ENCODE results near the gene MTHFD1.
"Not testable (repeated sequence)": the region's sequence is repeated elsewhere in the genome, so short reads cannot be mapped to it uniquely, and the experiment has no call there.

Gene MTHFD1

DNA sequence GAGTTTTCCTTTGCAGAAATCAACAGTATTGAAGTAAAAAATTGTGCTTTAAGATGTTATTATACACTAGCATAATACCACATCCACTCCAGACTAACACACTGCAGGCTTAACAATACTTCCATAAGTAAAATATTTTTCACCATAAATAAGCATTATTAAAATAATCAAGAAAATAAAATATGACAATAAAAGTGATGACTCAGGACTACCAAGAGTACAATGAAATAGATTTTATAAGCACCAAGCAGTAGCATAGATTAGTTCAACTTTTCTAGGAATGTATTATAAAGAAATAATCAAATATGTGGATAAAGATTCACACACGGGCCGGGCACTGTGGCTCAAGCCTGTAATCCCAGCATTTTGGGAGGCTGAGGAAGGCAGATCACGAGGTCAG is 40.4 kb upstream of the MTHFD1 start:
- H3K27me3 ChIP-seq (ENCODE audit: insufficient read depth, poor library complexity, severe bottlenecking), result no peaks in the 10 kb centered on the region
- no peak overlapping the region for H3K4me3 ChIP-seq (replicated peaks; ENCODE audit: insufficient read depth, low read length)
- no peak overlapping the region for H3K27ac ChIP-seq (replicated peaks)
- DNase-seq (ENCODE audit: low read depth in 1 of 2, low spot score in 1 of 2), result no peak
- TF ChIP-seq, protein P1, sequence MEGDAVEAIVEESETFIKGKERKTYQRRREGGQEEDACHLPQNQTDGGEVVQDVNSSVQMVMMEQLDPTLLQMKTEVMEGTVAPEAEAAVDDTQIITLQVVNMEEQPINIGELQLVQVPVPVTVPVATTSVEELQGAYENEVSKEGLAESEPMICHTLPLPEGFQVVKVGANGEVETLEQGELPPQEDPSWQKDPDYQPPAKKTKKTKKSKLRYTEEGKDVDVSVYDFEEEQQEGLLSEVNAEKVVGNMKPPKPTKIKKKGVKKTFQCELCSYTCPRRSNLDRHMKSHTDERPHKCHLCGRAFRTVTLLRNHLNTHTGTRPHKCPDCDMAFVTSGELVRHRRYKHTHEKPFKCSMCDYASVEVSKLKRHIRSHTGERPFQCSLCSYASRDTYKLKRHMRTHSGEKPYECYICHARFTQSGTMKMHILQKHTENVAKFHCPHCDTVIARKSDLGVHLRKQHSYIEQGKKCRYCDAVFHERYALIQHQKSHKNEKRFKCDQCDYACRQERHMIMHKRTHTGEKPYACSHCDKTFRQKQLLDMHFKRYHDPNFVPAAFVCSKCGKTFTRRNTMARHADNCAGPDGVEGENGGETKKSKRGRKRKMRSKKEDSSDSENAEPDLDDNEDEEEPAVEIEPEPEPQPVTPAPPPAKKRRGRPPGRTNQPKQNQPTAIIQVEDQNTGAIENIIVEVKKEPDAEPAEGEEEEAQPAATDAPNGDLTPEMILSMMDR (IDR thresholded peaks at IDR 0.05; ENCODE audit: insufficient read depth, low read length), result no peak
- TF ChIP-seq POLR2AphosphoS5 (IDR thresholded peaks at IDR 0.05; ENCODE audit: low read depth), result no peak
- TF ChIP-seq, protein P2, sequence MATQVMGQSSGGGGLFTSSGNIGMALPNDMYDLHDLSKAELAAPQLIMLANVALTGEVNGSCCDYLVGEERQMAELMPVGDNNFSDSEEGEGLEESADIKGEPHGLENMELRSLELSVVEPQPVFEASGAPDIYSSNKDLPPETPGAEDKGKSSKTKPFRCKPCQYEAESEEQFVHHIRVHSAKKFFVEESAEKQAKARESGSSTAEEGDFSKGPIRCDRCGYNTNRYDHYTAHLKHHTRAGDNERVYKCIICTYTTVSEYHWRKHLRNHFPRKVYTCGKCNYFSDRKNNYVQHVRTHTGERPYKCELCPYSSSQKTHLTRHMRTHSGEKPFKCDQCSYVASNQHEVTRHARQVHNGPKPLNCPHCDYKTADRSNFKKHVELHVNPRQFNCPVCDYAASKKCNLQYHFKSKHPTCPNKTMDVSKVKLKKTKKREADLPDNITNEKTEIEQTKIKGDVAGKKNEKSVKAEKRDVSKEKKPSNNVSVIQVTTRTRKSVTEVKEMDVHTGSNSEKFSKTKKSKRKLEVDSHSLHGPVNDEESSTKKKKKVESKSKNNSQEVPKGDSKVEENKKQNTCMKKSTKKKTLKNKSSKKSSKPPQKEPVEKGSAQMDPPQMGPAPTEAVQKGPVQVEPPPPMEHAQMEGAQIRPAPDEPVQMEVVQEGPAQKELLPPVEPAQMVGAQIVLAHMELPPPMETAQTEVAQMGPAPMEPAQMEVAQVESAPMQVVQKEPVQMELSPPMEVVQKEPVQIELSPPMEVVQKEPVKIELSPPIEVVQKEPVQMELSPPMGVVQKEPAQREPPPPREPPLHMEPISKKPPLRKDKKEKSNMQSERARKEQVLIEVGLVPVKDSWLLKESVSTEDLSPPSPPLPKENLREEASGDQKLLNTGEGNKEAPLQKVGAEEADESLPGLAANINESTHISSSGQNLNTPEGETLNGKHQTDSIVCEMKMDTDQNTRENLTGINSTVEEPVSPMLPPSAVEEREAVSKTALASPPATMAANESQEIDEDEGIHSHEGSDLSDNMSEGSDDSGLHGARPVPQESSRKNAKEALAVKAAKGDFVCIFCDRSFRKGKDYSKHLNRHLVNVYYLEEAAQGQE (IDR thresholded peaks at IDR 0.05; ENCODE audit: insufficient replicate concordance, low read depth), result no peak

DNA sequence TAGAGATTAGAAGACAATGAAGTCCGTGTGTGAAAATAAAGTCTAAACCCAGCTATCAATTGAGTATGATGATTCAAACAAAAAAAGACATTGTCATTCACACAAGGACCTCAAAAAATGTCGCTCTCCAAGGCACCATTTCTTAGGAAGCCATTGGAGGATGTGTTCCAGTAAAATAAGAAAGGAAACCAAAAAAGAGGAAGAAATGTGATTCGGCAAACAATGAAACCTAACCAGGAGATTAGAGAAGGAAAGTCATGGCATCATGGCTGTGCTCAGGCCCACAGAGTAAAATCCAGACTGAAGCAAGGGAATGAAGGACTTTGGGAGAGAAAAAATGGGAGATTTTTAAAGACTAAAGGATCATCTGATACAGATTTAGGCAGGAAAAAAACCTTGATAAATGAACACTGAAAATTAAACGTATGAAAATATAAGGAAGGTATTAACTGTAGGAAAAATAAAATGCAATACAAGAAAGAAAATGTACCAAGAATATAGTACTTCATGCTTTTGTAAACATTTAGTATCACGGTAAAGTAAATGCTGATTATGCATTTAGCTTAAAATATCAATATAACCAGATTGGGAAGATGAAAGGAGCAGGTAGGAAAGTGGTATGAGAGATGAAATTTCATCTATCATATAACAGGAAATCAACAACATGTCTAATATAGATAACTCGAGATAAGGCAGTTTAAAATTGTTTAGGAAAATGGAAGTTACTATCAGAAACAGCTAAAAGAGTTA is 38.2 kb upstream of the MTHFD1 start:
- no peak overlapping the region for H3K4me3 ChIP-seq (replicated peaks; ENCODE audit: insufficient read depth, low read length)
- DNase-seq (ENCODE audit: low read depth in 1 of 2, low spot score in 1 of 2), result no peak
- no peaks in the 10 kb centered on the region for H3K27me3 ChIP-seq (ENCODE audit: insufficient read depth, poor library complexity, severe bottlenecking)
- H3K27ac ChIP-seq (replicated peaks), result no peak overlapping the region
- TF ChIP-seq GABPA (IDR thresholded peaks at IDR 0.05; ENCODE audit: low read depth), result no peak
- TF ChIP-seq POLR2AphosphoS5 (IDR thresholded peaks at IDR 0.05; ENCODE audit: low read depth), result no peak

DNA sequence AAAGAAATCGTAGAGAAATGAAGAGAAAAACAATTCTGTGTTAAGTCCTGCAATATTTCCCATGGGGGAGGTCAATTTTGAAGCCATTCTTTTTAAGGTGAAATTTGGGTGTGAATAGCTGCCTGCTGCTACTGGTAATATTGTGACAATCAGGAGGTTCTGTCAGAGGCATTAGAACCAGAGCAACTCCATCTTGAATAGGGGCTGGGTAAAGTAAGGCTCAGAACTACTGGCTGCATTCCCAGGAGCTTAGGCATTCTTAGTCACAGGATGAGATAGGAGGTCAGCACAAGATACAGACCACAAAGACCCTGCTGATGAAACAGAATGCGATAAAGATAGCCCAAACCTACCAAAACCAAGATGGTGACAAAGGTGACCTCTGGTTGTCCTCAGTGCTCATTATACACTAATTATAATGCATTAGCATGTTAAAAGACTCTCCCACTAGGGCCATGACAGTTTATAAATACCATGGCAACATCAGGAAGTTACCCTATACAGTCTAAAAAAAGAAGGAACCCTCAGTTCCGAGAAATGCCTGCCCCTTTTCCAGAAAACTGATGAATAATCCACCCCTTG is 24.8 kb upstream of the MTHFD1 start:
- no peak overlapping the region for H3K4me3 ChIP-seq (replicated peaks; ENCODE audit: insufficient read depth, low read length)
- no peak overlapping the region for H3K27ac ChIP-seq (replicated peaks)
- no peak for TF ChIP-seq POLR2AphosphoS5 (IDR thresholded peaks at IDR 0.05; ENCODE audit: low read depth)
- no peak for TF ChIP-seq GABPA (IDR thresholded peaks at IDR 0.05; ENCODE audit: low read depth)
- TF ChIP-seq, protein P1 (IDR thresholded peaks at IDR 0.05; ENCODE audit: insufficient read depth, low read length), result no peak
- TF ChIP-seq, protein P2 (IDR thresholded peaks at IDR 0.05; ENCODE audit: insufficient replicate concordance, low read depth), result no peak
- no peak for TF ChIP-seq SPI1 (IDR thresholded peaks at IDR 0.05; ENCODE audit: borderline replicate concordance, low read depth)
- H3K27me3 ChIP-seq (ENCODE audit: insufficient read depth, poor library complexity, severe bottlenecking), result no peaks in the 10 kb centered on the region
- DNase-seq (ENCODE audit: low read depth in 1 of 2, low spot score in 1 of 2), result no peak

DNA sequence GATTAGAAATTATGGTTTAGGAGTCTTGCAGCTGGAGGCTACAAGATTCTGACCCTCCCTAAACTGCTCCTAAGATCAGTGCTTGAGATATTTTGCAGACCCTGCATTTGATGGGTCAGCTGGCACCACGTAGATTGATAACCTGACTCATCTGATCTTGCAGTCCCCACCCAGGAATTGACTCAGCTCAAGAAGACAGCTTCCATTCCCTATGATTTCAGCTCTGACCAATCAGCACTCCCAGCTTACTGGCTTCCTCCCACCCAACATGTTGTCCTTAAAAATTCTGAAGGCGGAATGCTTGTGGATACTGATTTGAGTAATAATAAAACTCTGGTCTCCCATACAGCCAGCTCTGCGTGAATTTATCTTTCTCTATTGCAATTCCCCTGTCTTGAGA is 23.2 kb upstream of the MTHFD1 start:
- no peak for DNase-seq (ENCODE audit: low read depth in 1 of 2, low spot score in 1 of 2)
- Histone ChIP-seq H3K27ac (replicated peaks) (no peak overlapping the region), H3K27me3 (ENCODE audit: insufficient read depth, poor library complexity, severe bottlenecking) (no peaks in the 10 kb centered on the region), H3K4me3 (replicated peaks; ENCODE audit: insufficient read depth, low read length) (no peak overlapping the region)
- no peak for TF ChIP-seq POLR2AphosphoS5 (IDR thresholded peaks at IDR 0.05; ENCODE audit: low read depth)
- no peak for TF ChIP-seq SPI1 (IDR thresholded peaks at IDR 0.05; ENCODE audit: borderline replicate concordance, low read depth)
- TF ChIP-seq, protein P2 (IDR thresholded peaks at IDR 0.05; ENCODE audit: insufficient replicate concordance, low read depth), result no peak
- TF ChIP-seq GABPA (IDR thresholded peaks at IDR 0.05; ENCODE audit: low read depth), result no peak
- TF ChIP-seq, protein P1 (IDR thresholded peaks at IDR 0.05; ENCODE audit: insufficient read depth, low read length), result no peak

DNA sequence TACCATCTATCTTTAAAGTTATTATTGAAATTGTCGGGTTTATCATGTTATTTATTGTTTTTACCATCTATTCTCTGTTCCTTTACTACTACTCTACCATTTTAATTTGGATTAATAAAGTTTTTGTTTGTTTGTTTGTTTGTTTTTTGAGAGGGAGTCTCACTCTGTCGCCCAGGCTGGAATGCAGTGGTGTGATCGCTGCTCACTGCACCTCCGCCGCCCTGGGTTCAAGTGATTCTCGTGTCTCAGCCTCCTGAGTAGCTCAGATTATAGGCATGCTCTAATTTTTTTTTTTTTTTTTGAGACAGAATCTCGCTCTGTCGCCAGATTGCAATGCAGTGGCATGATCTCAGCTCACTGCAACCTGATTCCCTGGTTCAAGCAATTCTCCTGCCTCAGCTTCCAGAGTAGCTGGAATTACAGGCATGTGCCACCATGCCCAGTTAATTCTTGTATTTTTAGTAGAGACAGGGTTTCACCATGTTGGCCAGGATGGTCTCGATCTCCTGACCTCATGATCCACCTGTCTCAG is 22.7 kb upstream of the MTHFD1 start:
- H3K27me3 ChIP-seq (ENCODE audit: insufficient read depth, poor library complexity, severe bottlenecking); H3K27ac ChIP-seq (replicated peaks); DNase-seq (ENCODE audit: low read depth in 1 of 2, low spot score in 1 of 2); H3K4me3 ChIP-seq (replicated peaks; ENCODE audit: insufficient read depth, low read length): not testable (repeated sequence)
